OCI-LY3 (cell line): Measurements from ENCODE around the gene ZDHHC6.
"Not testable (repeated sequence)": the region's sequence is repeated elsewhere in the genome, so short reads cannot be mapped to it uniquely, and the experiment has no call there.

Source experiments
- H2AFZ ChIP-seq: fragments of 200-600, 300-600 bp; shearing (Covaris generic); 2 replicates; pipeline ENCODE4 v1.6.0; 2014; ENCODE audit warnings: antibody characterized with exemption, low read depth, low read length
- H3K27ac ChIP-seq: fragments of 200-600, 300-600 bp; sonication (generic); 2 replicates; pipeline ENCODE4 v1.5.1; 2014; ENCODE audit warnings: mild to moderate bottlenecking, low read length, moderate library complexity, mixed read lengths
- H3K27me3 ChIP-seq: fragments of 200-600, 300-600 bp; sonication (generic); 2 replicates; pipeline ENCODE4 v1.6.1; 2014; ENCODE audit warnings: low read depth, low read length, mixed read lengths
- H3K36me3 ChIP-seq: fragments of 200-600, 300-600 bp; sonication (generic); replicated peaks from 2 replicates; pipeline ENCODE3; 2014; ENCODE audit warnings: low read depth, low read length, mixed read lengths
- H3K4me1 ChIP-seq: fragments of 300-600, 200-600 bp; sonication (generic); 2 replicates; pipeline ENCODE4 v1.6.1; 2014; ENCODE audit warnings: low read length, mixed read lengths
- H3K4me2 ChIP-seq: fragments of 200-600, 300-600 bp; sonication (generic); 2 replicates; pipeline ENCODE4 v1.6.1; 2014; ENCODE audit warnings: low read length, mixed read lengths
- H3K4me3 ChIP-seq: fragments of 300-600, 200-600 bp; sonication (generic); 2 replicates; pipeline ENCODE4 v1.5.1; 2014; ENCODE audit warnings: antibody characterized with exemption, mild to moderate bottlenecking, low read length, moderate library complexity
- H3K79me2 ChIP-seq: fragments of 300-600, 200-600 bp; shearing (Covaris generic); 2 replicates; pipeline ENCODE4 v1.6.1; 2014; ENCODE audit warnings: mild to moderate bottlenecking, low read length, mixed read lengths
- H3K9ac ChIP-seq: fragments of 300-600, 200-600 bp; shearing (Covaris generic); 2 replicates; pipeline ENCODE4 v1.6.0; 2014; ENCODE audit warnings: mild to moderate bottlenecking, low read length, moderate library complexity
- H3K9me3 ChIP-seq: fragments of 200-600, 300-600 bp; shearing (Covaris generic); 2 replicates; pipeline ENCODE4 v1.6.1; 2014; ENCODE audit warnings: low read length, mixed read lengths; ENCODE audit not compliant: insufficient read depth
- H4K20me1 ChIP-seq: fragments of 200-600, 300-600 bp; sonication (generic); 2 replicates; pipeline ENCODE4 v1.6.1; 2016; ENCODE audit warnings: low read length, mixed read lengths; ENCODE audit not compliant: insufficient read depth
- CTCF ChIP-seq: fragments of 200-600, 300-600 bp; sonication (generic); IDR thresholded peaks from 2 replicates; pipeline ENCODE4 v1.5.1; 2014; ENCODE audit warnings: antibody characterized with exemption, low read length, low read depth
- EZH2phosphoT487 ChIP-seq: fragments of 200-600 bp; shearing (Covaris generic); IDR thresholded peaks from 2 replicates; pipeline ENCODE4 v1.6.1; 2018; ENCODE audit warnings: antibody characterized with exemption, mixed run types, low read depth

ZDHHC6 gene

GRCh38 chr10:112471878-112472487 lies 25.3 kb upstream of the ZDHHC6 start:
- no peak overlapping the region for H3K9ac ChIP-seq
- TF ChIP-seq CTCF: peak; percentile 64
- no peak for TF ChIP-seq EZH2phosphoT487
- H2AFZ ChIP-seq: no peak overlapping the region
- H3K27me3 ChIP-seq: no peaks in the 10 kb centered on the region
- no peaks in the 10 kb centered on the region for H3K36me3 ChIP-seq
- H3K4me1 ChIP-seq: peaks cover 4% of the 10 kb centered on the region
- H4K20me1 ChIP-seq: no peaks in the 10 kb centered on the region
- no peaks in the 10 kb centered on the region for H3K79me2 ChIP-seq
- no peaks in the 10 kb centered on the region for H3K9me3 ChIP-seq
- H3K27ac ChIP-seq: no peak overlapping the region
- no peak overlapping the region for H3K4me3 ChIP-seq
- H3K4me2 ChIP-seq: no peak overlapping the region

GRCh38 chr10:112467541-112468075 lies 20.9 kb upstream of the ZDHHC6 start:
- no peak for TF ChIP-seq EZH2phosphoT487
- TF ChIP-seq CTCF: no peak
- Histone ChIP-seq H3K4me2 (no peak overlapping the region), H3K4me3 (no peak overlapping the region), H4K20me1 (no peaks in the 10 kb centered on the region), H3K27ac (no peak overlapping the region), H3K27me3 (no peaks in the 10 kb centered on the region), H3K4me1 (no peaks in the 10 kb centered on the region), H3K79me2 (no peaks in the 10 kb centered on the region), H3K9ac (no peak overlapping the region), H3K36me3 (peaks cover 11% of the 10 kb centered on the region), H3K9me3 (no peaks in the 10 kb centered on the region), H2AFZ (no peak overlapping the region)

GRCh38 chr10:112466802-112467201 lies 20.1 kb upstream of the ZDHHC6 start:
- Histone ChIP-seq H3K79me2 (no peaks in the 10 kb centered on the region), H3K9ac (no peak overlapping the region), H3K27ac (no peak overlapping the region), H4K20me1 (no peaks in the 10 kb centered on the region), H2AFZ (no peak overlapping the region), H3K9me3 (no peaks in the 10 kb centered on the region), H3K4me1 (no peaks in the 10 kb centered on the region), H3K36me3 (peaks cover 11% of the 10 kb centered on the region), H3K4me3 (no peak overlapping the region), H3K27me3 (no peaks in the 10 kb centered on the region), H3K4me2 (no peak overlapping the region)
- TF ChIP-seq CTCF: no peak
- TF ChIP-seq EZH2phosphoT487: no peak

GRCh38 chr10:112465299-112465883 lies 18.7 kb upstream of the ZDHHC6 start:
- no peak for TF ChIP-seq EZH2phosphoT487
- no peak for TF ChIP-seq CTCF
- Histone ChIP-seq H3K4me2 (no peak overlapping the region), H3K4me3 (no peak overlapping the region), H3K36me3 (peaks cover 11% of the 10 kb centered on the region), H3K9ac (no peak overlapping the region), H3K4me1 (no peaks in the 10 kb centered on the region), H3K27ac (no peak overlapping the region), H4K20me1 (no peaks in the 10 kb centered on the region), H3K79me2 (no peaks in the 10 kb centered on the region), H3K9me3 (no peaks in the 10 kb centered on the region), H3K27me3 (no peaks in the 10 kb centered on the region), H2AFZ (no peak overlapping the region)

GRCh38 chr10:112464074-112464473 lies 17.4 kb upstream of the ZDHHC6 start:
- not testable (repeated sequence) for H3K9me3 ChIP-seq, H3K4me3 ChIP-seq, H4K20me1 ChIP-seq, H3K4me1 ChIP-seq, H2AFZ ChIP-seq, H3K27me3 ChIP-seq, H3K79me2 ChIP-seq, H3K9ac ChIP-seq, H3K4me2 ChIP-seq, H3K27ac ChIP-seq
- peaks cover 11% of the 10 kb centered on the region for H3K36me3 ChIP-seq
